Measurements from ENCODE around the gene AZI2.

The AZI2 gene

DNA sequence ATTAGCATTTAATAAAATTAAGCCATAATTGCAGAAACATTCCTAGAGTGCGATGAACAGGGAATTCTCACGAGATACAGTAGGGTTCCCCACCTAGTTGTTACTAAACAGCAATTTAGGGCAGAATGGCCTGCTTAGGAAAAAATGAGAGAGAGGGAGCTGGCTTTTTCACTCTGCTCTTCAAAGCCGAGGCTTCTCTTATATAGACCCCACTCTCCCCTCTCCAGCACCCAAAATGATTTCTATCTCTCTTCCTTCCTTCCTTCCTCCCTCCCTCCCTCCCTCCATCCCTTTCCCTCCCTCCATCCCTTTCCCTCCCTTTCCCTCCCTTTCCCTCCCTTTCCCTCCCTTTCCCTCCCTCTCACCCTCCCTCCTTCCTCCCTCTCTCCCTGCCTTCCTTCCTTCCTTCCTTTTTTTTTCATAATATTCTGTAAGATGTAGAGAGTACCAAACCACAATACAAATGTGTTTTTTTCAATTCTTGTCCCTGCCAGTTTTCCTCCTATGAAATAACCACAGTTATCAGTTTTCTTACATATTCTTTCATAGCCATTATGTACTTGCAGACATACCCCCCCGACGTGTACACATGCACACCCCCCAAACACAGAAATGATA is 48.2 kb downstream of the AZI2 start:
- DNase-seq = no peak

DNA sequence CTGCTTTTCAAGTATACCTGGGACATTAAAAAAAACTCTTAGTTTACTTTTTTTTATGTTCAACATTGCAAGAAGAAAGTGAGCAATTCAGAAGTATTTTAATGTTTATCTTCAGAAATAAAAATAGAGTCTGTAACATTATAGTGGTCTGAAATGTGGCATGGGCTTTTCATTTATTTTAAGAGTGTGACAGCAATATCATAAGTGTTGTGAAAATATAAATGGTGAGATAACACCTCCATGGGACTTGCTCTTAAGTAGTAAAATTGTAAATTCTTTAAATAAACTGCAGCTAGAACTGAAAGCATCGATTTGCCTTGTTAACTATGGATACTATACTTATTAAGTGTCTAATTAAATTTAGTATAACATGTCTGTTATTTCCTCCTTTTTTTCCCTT is 48.9 kb downstream of the AZI2 start:
- no peak for DNase-seq

GRCh38 chr3:28295898-28296490 is 52.6 kb downstream of the AZI2 start:
- DNase-seq = no peak

GRCh38 chr3:28294667-28295413 is 53.8 kb downstream of the AZI2 start:
- DNase-seq = no peak

DNA sequence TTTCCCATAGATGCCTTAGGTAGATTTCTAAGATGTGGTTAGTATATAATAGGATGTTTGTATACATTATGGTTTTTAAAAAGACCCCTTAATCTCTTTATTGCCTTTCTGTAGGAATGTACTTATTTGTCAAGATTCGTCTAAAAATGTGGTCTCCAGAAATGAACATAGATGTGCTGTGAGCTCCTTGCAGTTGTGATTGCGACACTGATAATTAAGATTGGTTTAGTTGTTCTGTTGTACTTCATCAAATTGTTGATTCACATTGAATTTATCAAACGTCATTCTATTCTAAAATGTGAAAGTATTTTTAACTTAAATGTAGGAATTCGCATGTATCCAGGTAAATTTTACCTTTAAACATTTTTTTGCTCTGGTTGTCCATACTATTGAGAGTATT is 56.0 kb downstream of the AZI2 start:
- no peak for DNase-seq

GRCh38 chr3:28291577-28291976 is 57.0 kb downstream of the AZI2 start:
- DNase-seq = no peak

DNA sequence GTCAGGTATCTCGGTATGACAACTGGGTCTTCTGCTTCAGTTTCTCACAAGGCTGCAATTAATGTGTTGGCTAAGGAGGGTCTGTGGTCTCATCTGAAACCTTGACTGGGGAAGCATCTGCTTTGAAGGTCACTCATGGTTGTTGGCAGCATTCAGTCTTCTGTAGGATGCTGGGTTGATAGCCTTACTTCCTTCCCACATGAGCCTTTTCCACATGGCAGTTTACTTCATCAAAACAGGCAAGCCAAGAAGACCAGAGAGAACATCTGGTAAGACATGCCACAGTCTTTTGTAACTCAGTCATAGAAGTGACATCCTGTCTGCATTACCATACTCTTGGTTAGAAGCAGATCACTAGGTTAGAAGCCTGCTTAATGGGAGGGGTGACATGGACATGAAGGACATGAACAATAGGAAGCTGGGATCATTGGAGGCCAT is 57.7 kb downstream of the AZI2 start:
- no peak for DNase-seq

DNA sequence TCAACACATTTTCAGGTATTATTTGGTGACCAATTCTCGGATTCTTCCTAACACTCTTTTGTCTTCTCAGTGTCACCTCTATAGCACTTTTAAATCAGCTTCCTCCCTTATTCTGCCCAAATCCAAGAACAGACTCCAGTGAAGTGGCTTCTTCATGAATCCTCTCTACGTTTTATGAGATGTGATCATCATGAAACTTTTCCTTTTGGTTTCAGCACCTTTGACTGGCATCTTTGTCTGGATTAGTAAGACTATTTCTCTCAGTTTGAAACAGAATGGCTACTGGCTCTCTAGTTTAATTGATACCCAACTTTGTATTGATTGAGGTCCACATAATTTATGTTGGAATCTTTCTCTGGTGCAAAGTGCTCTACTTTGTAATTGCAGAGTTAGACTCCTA is 61.6 kb downstream of the AZI2 start:
- no peak for DNase-seq

- DNase-seq = no peak
Measured at GRCh38 chr3:28286595-28286994, 62.0 kb downstream of the AZI2 start.

DNA sequence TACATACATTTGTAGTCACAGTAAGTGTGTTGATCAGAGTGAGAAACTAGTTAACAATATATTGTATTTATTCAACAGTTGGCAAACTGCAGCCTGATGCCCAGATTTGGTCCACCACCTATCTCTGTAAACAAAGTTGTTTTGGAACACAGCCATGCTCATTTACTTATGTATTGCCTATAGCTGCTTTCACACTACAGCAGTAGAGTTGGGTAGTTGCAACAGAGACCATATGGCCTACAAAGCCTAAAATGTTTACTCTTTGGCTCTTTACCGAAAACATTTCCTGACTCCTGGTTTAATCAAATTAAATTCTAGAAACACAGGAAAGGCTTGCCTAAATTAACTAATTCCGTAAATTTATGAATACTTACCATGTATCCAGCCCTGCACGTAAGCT is 67.8 kb downstream of the AZI2 start:
- no peak for DNase-seq

DNA sequence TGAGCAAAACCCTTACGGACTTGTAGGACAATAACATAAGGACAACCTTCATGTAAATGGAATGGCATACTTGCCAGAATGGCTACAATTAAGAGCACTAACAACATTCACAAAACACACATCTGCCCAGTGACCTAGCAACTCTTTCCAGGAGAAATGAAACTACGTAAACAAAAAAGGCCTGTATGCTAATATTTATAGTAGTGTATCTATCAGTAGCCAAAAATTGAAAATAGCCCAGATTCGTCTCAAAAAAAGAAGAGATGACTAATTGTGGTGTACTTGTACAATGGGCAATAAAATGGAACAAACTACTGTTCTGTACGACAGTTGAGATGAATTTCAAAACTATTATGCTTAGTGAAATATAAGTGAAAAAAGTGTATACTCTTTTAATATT is 68.9 kb downstream of the AZI2 start:
- DNase-seq = no peak

DNA sequence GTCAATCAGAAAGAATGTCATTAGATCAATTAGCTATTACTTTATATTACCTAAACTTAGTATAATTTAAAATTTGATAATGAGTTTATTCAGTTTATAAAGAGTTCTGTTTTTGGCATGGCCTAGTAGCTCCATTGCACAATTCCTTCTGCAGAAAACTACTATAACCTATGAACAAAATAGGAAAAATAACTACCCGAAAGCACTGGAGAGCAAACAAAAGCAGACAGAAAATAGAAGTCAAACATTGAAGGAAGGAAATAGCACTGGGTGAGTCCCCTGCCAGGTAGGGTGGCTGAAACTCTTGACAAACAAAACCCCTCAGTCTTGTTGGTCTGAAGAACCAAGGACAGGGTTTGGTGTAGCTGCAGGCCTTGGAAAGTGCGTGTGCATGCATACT is 69.7 kb downstream of the AZI2 start:
- DNase-seq = no peak

- DNase-seq = no peak
Measured at GRCh38 chr3:28273837-28274236, 74.8 kb downstream of the AZI2 start.

All from NCI-H1417 treated with DMSO at 0.1 percent for 48 hours (cell line).